ENCODE data around the gene WDR82.

WDR82 gene

GRCh38 chr3:52222319-52223221, 55.9 kb downstream of the WDR82 start:
- DNase-seq (ENCODE audit: low read depth in 2 of 2), result no peak

GRCh38 chr3:52221563-52222318, 56.7 kb downstream of the WDR82 start:
- no peak for DNase-seq (ENCODE audit: low read depth in 2 of 2)

GRCh38 chr3:52221141-52221562, 57.3 kb downstream of the WDR82 start:
- no peak for DNase-seq (ENCODE audit: low read depth in 2 of 2)

GRCh38 chr3:52220380-52221026, 57.9 kb downstream of the WDR82 start:
- DNase-seq (ENCODE audit: low read depth in 2 of 2), result peak in 1 of 2 experiments; percentile 41

GRCh38 chr3:52218937-52219650, 59.4 kb downstream of the WDR82 start:
- DNase-seq (ENCODE audit: low read depth in 2 of 2), result no peak

GRCh38 chr3:52218454-52218853, 60.0 kb downstream of the WDR82 start:
- DNase-seq (ENCODE audit: low read depth in 2 of 2), result no peak

- no peak for DNase-seq (ENCODE audit: low read depth in 2 of 2)
These were observed 60.4 kb downstream of the WDR82 start for GRCh38 chr3:52218026-52218425.

GRCh38 chr3:52217409-52217805, 61.0 kb downstream of the WDR82 start:
- no peak for DNase-seq (ENCODE audit: low read depth in 2 of 2)

- DNase-seq (ENCODE audit: low read depth in 2 of 2), result no peak
These were observed 61.7 kb downstream of the WDR82 start for GRCh38 chr3:52216585-52217408.

GRCh38 chr3:52215351-52215750, 63.1 kb downstream of the WDR82 start:
- DNase-seq (ENCODE audit: low read depth in 2 of 2), result no peak

- DNase-seq (ENCODE audit: low read depth in 2 of 2), result no peak
These were observed 64.5 kb downstream of the WDR82 start for GRCh38 chr3:52213901-52214300.

GRCh38 chr3:52213005-52213404, 65.4 kb downstream of the WDR82 start:
- no peak for DNase-seq (ENCODE audit: low read depth in 2 of 2)

- DNase-seq (ENCODE audit: low read depth in 2 of 2), result no peak
These were observed 67.1 kb downstream of the WDR82 start for GRCh38 chr3:52211268-52211891.

GRCh38 chr3:52210550-52211046, 67.9 kb downstream of the WDR82 start:
- no peak for DNase-seq (ENCODE audit: low read depth in 2 of 2)

- DNase-seq (ENCODE audit: low read depth in 2 of 2), result no peak
These were observed 68.4 kb downstream of the WDR82 start for GRCh38 chr3:52210037-52210436.

GRCh38 chr3:52208556-52208955, 69.9 kb downstream of the WDR82 start:
- DNase-seq (ENCODE audit: low read depth in 2 of 2), result no peak

- no peak for DNase-seq (ENCODE audit: low read depth in 2 of 2)
These were observed 72.6 kb downstream of the WDR82 start for GRCh38 chr3:52205727-52206372.

Data from fibroblast of skin of left quadriceps (primary cell).